GM12878 (cell line): Measurements from ENCODE around the gene IBSP. TPM values are rescaled to one million over a fixed set of nuclear protein-coding genes. Genes with fewer than 3 reads are reported as not detected.

ENCODE experiments used
- ATAC-seq: fragments of 200-7000 bp; cut with Tn5 transposase; 3 replicates; pipeline ENCODE4 v1.9.1; 2020; ENCODE audit warnings: mild to moderate bottlenecking, moderate library complexity
- BruUV-seq: library from RNA; stranded (reverse); fragments of 400-500 nt; replicated peaks from 2 replicates; lab custom pipeline; 2021; lab: Mats Ljungman, UMichigan
- CTCF ChIA-PET: fragments of 300-600 bp; sonication (Branson Sonifier 250); formaldehyde crosslinking; extraction: SDS; loops from one replicate; lab custom pipeline; 2021; ENCODE audit warnings: inconsistent platforms; lab: Yijun Ruan, JAX
- POLR2A ChIA-PET: fragments of 350-600 bp; formaldehyde crosslinking; extraction: SDS; loops from one replicate; lab custom pipeline; 2021; ENCODE audit warnings: inconsistent platforms; lab: Charles Lee
- RAD21 ChIA-PET: fragments of 300-600 bp; sonication (Branson Sonifier 250); formaldehyde crosslinking; loops from one replicate; lab custom pipeline; 2023; ENCODE audit warnings: antibody characterized with exemption; ENCODE audit not compliant: unreplicated experiment; lab: Charles Lee
- SMC1A ChIA-PET: fragments of 300-600 bp; sonication (Branson Sonifier 250); formaldehyde crosslinking; loops from one replicate; lab custom pipeline; 2023; ENCODE audit not compliant: unreplicated experiment, uncharacterized antibody; lab: Charles Lee
- DNase-seq: peaks from one replicate; pipeline ENCODE4 v3.0.0-alpha.2; 2011; ENCODE audit warnings: low read depth, low spot score
- FAIRE-seq: peaks from 3 replicates; lab custom pipeline; 2011; peaks lifted over from hg19 to GRCh38; lab: Jason Lieb, UNC
- H2AFZ ChIP-seq: 2 replicates; pipeline ENCODE4 v1.6.0; 2011; ENCODE audit warnings: low read depth, low read length, control low read depth; ENCODE audit not compliant: control insufficient read depth
- H3K27ac ChIP-seq: 2 replicates; pipeline ENCODE4 v1.5.1; 2011; ENCODE audit warnings: control low read depth; ENCODE audit not compliant: control insufficient read depth, insufficient read depth
- H3K27me3 ChIP-seq, 2 experiments: replicated peaks in 1 of 2; 2 replicates each; pipeline versions ENCODE4 v1.6.0 to v1.6.1; 2011; ENCODE audit warnings: low read length in 1 of 2; ENCODE audit not compliant: control insufficient read depth in 2 of 2, insufficient read depth in 2 of 2
- H3K36me3 ChIP-seq, 2 experiments: 2 replicates each; pipeline ENCODE4 v1.5.1; 2011; ENCODE audit warnings: low read length in 1 of 2; ENCODE audit not compliant: control insufficient read depth in 2 of 2, insufficient read depth in 2 of 2
- H3K4me1 ChIP-seq: 2 replicates; pipeline ENCODE4 v1.6.1; 2011; ENCODE audit warnings: mild to moderate bottlenecking, low read length, moderate library complexity, mixed read lengths; ENCODE audit not compliant: control insufficient read depth, insufficient read depth
- H3K4me2 ChIP-seq: 2 replicates; pipeline ENCODE4 v1.6.0; 2011; ENCODE audit warnings: control low read depth; ENCODE audit not compliant: control insufficient read depth, insufficient read depth
- H3K4me3 ChIP-seq: fragments of 200-600 bp; sonication (generic); 2 replicates; pipeline ENCODE4 v1.5.1; 2016
- H3K79me2 ChIP-seq: 2 replicates; pipeline ENCODE4 v1.6.0; 2011; ENCODE audit warnings: low read length; ENCODE audit not compliant: control insufficient read depth, insufficient read depth
- H3K9ac ChIP-seq: 2 replicates; pipeline ENCODE4 v1.8.0; 2011; ENCODE audit warnings: low read length, control low read depth, mixed read lengths; ENCODE audit not compliant: control insufficient read depth, insufficient read depth
- H3K9me3 ChIP-seq: replicated peaks from 3 replicates; pipeline ENCODE4 v1.5.1; 2011; ENCODE audit warnings: mild to moderate bottlenecking, low read length; ENCODE audit not compliant: control insufficient read depth, insufficient read depth
- H4K20me1 ChIP-seq: 2 replicates; pipeline ENCODE4 v1.6.0; 2011; ENCODE audit not compliant: control insufficient read depth, insufficient read depth
- CHD2 ChIP-seq: IDR thresholded peaks from 2 replicates; pipeline ENCODE4 v1.6.1; 2011; ENCODE audit warnings: low read depth, low read length, improper control_type of control experiment, borderline replicate concordance
- CTCF ChIP-seq, 3 experiments: IDR thresholded peaks in 2 of 3; conservative IDR thresholded peaks in 1 of 3; 2 replicates each; pipeline ENCODE4 v1.5.1; 2011; ENCODE audit warnings: low read depth in 3 of 3, low read length in 3 of 3, mild to moderate bottlenecking in 3 of 3, control low read depth in 2 of 3, moderate library complexity in 2 of 3, inconsistent platforms in 1 of 3, mixed read lengths in 1 of 3; ENCODE audit not compliant: control insufficient read depth in 2 of 3, insufficient read depth in 1 of 3; ENCODE audit errors: extremely low read depth in 1 of 3
- MLLT1 ChIP-seq: fragments of 450-650 bp; IDR thresholded peaks from 2 replicates; pipeline ENCODE4 v1.6.1; 2016; ENCODE audit warnings: mild to moderate bottlenecking
- NFYA ChIP-seq: IDR thresholded peaks from 2 replicates; pipeline ENCODE4 v1.6.1; 2011; ENCODE audit warnings: low read depth, mild to moderate bottlenecking, low read length, improper control_type of control experiment, borderline replicate concordance
- PML ChIP-seq: IDR thresholded peaks from 2 replicates; pipeline ENCODE4 v1.6.1; 2012; ENCODE audit warnings: low read length, inconsistent platforms
- RAD21 ChIP-seq: IDR thresholded peaks from 2 replicates; pipeline ENCODE4 v1.6.1; 2011; ENCODE audit warnings: mild to moderate bottlenecking, low read depth, low read length, moderate library complexity; ENCODE audit not compliant: insufficient read depth
- SKIL ChIP-seq: fragments of 450-650 bp; IDR thresholded peaks from 2 replicates; pipeline ENCODE4 v1.6.1; 2017; ENCODE audit warnings: mild to moderate bottlenecking, low read depth, inconsistent platforms; ENCODE audit not compliant: poor library complexity, severe bottlenecking
- SMAD5 ChIP-seq: IDR thresholded peaks from 2 replicates; pipeline ENCODE4 v1.6.1; 2016; ENCODE audit warnings: antibody characterized with exemption, low read depth
- SMC3 ChIP-seq: IDR thresholded peaks from 2 replicates; pipeline ENCODE4 v1.6.1; 2011; ENCODE audit warnings: low read length, improper control_type of control experiment, borderline replicate concordance
- ZNF384 ChIP-seq: IDR thresholded peaks from 2 replicates; pipeline ENCODE4 v1.6.1; 2012; ENCODE audit warnings: low read depth, mild to moderate bottlenecking, low read length, improper control_type of control experiment, borderline replicate concordance
- WGBS: methylation state at CpG from one replicate; pipeline ENCODE4 v1.1.6; 2016; ENCODE audit warnings: low lambda C conversion rate; ENCODE audit not compliant: insufficient replicate concordance, insufficient coverage; ENCODE audit errors: missing lambda C conversion rate; 5-methylcytosine and 5-hydroxymethylcytosine counted together
- in situ Hi-C: fragments of 300-500 bp; cut with MboI; formaldehyde crosslinking; loops from 9 replicates; pipeline ENCODE4 v1.14.3; 2018; ENCODE audit warnings: mixed read lengths
- intact Hi-C: fragments of 100-400 bp; cut with micrococcal nuclease; formaldehyde crosslinking; loops from one replicate; pipeline ENCODE4 v1.14.2; 2022; ENCODE audit not compliant: unreplicated experiment
- polyA plus RNA-seq, 11 experiments: library from polyadenylated mRNA; depleted of rRNA in 4 of 11; unstranded in 6 of 11; stranded (reverse) in 5 of 11; fragments of >200 nt; fragmentation: Nextera tagmentation in 4 of 11; fragmentation: Illumina TruSeq in 1 of 11; extraction: Ambion mirVana in 4 of 11; extraction: Trizol in 1 of 11; gene quantifications; 1 replicate in 1 of 11; 2 replicates in 10 of 11; pipeline versions ENCODE4 v1.2.1 to v1.2.3, GENCODE V29; 2011 to 2016; ENCODE audit warnings: inconsistent platforms in 2 of 11, missing spikeins in 2 of 11, low read depth in 1 of 11
- total RNA-seq, 4 experiments: library from RNA; depleted of rRNA in 3 of 4; stranded (reverse); fragments of >200 nt in 3 of 4; fragmentation: Illumina TruSeq in 1 of 4; extraction: Trizol in 1 of 4; gene quantifications; 2 replicates each; pipeline versions ENCODE4 v1.2.1 to v1.2.3, GENCODE V29; 2013 to 2021

IBSP gene
- total and polyA plus RNA-seq, 10 of the 15 experiments (the other 5 are each of a cell fraction or from before 2014, with no cell fraction given): not detected

GRCh38 chr4:87851953-87852352 lies 52.6 kb downstream of the IBSP start (continued):
- TF ChIP-seq CHD2: no peak
- no peak for TF ChIP-seq PML
- no peak for TF ChIP-seq ZNF384
- TF ChIP-seq SMAD5: no peak
- TF ChIP-seq SKIL: no peak

- Histone ChIP-seq H3K4me2 (no peak overlapping the region), H3K9me3 (no peaks in the 10 kb centered on the region), H3K36me3 (no peaks in the 10 kb centered on the region), H3K27ac (no peak overlapping the region), H3K9ac (no peak overlapping the region), H4K20me1 (no peaks in the 10 kb centered on the region), H3K27me3 (no peaks in the 10 kb centered on the region; a peak in 1 of 4 replicates), H3K79me2 (no peaks in the 10 kb centered on the region), H3K4me1 (no peaks in the 10 kb centered on the region), H3K4me3 (no peak overlapping the region), H2AFZ (no peak overlapping the region)
- FAIRE-seq (peak; percentile 23), ATAC-seq (peak; percentile 46; the same call in 2 of the 3 replicates), DNase-seq (no peak)
- ChIA-PET RAD21 (interaction anchor here (0.8 to 1.9 kb wide), 8 partner anchors 114 to 359 kb away, joined by 3 to 9 read pairs (median 4); no protein-coding TSS in a partner anchor), POLR2A (interaction anchor here (0.7 kb wide), 1 partner anchor 563 kb away, joined by 3 read pairs; no protein-coding TSS in a partner anchor), CTCF (interaction anchor here (0.6 to 8.7 kb wide), 23 partner anchors 10 to 730 kb away, joined by 3 to 76 read pairs (median 4); partner anchors contain the start of gene SPP1), SMC1A (interaction anchor here (0.8 to 2.0 kb wide), 5 partner anchors 122 to 427 kb away, joined by 3 to 18 read pairs (median 4); partner anchors contain the start of gene SPP1)
- TF ChIP-seq MLLT1: no peak
- no peak for TF ChIP-seq NFYA
- TF ChIP-seq RAD21: peak; percentile 61
- TF ChIP-seq CTCF (IDR thresholded peaks at IDR 0.05 in 2 of 3, conservative IDR thresholded peaks at IDR 0.05 in 1 of 3; ENCODE audit: control insufficient read depth in 2 of 3, extremely low read depth in 1 of 3, insufficient read depth in 1 of 3, low read depth in 3 of 3, low read length in 3 of 3): peak; percentile 19 to 48 (median 39); a peak in 4 of 6 replicates
- peak; percentile 46; the same call in 1 of the 2 replicates for TF ChIP-seq SMC3
- in situ Hi-C loops (loop anchor here (5.0 kb wide), 2 partner anchors 359 to 664 kb away; no protein-coding TSS in a partner anchor), intact Hi-C loops (loop anchor here (1.0 kb wide), 2 partner anchors 120 to 359 kb away; no protein-coding TSS in a partner anchor)
- no TSS peak for BruUV-seq
- 0% methylated on average over 3 of the region's 3 CpGs for WGBS
These were observed 53.8 kb downstream of the IBSP start for GRCh38 chr4:87853108-87853507.
